Measurements from ENCODE around the gene RABL3. TPM values are rescaled to one million over a fixed set of nuclear protein-coding genes. Genes with fewer than 3 reads are reported as not detected.

Gene RABL3
- total RNA-seq, 1 donor from 2014 or later: 25.0 TPM

GRCh38 chr3:120659834-120660233 lies 82.5 kb downstream of the RABL3 start:
- peaks cover 6% of the 10 kb centered on the region for H3K27me3 Mint-ChIP-seq (ENCODE audit: insufficient read depth, low read depth)
- Histone ChIP-seq H3K9ac (no peak overlapping the region), H3K79me2 (ENCODE audit: low read depth) (no peaks in the 10 kb centered on the region), H2AFZ (replicated peaks) (no peak overlapping the region), H3K4me1 (no peaks in the 10 kb centered on the region), H3K27me3 (no peaks in the 10 kb centered on the region), H3K36me3 (no peaks in the 10 kb centered on the region), H4K20me1 (ENCODE audit: low read depth) (no peaks in the 10 kb centered on the region), H3K4me2 (no peak overlapping the region), H3K4me3 (no peak overlapping the region), H3F3A (ENCODE audit: low read depth) (no peaks in the 10 kb centered on the region), H3K27ac (no peak overlapping the region), H3K9me3 (ENCODE audit: low read depth) (no peaks in the 10 kb centered on the region)
- H3K36me3 Mint-ChIP-seq: no peaks in the 10 kb centered on the region
- no peak overlapping the region for H3K4me3 Mint-ChIP-seq
- no peak for DNase-seq (ENCODE audit: low spot score)
- no peak overlapping the region for H3K27ac Mint-ChIP-seq
- TF ChIP-seq, protein P1, sequence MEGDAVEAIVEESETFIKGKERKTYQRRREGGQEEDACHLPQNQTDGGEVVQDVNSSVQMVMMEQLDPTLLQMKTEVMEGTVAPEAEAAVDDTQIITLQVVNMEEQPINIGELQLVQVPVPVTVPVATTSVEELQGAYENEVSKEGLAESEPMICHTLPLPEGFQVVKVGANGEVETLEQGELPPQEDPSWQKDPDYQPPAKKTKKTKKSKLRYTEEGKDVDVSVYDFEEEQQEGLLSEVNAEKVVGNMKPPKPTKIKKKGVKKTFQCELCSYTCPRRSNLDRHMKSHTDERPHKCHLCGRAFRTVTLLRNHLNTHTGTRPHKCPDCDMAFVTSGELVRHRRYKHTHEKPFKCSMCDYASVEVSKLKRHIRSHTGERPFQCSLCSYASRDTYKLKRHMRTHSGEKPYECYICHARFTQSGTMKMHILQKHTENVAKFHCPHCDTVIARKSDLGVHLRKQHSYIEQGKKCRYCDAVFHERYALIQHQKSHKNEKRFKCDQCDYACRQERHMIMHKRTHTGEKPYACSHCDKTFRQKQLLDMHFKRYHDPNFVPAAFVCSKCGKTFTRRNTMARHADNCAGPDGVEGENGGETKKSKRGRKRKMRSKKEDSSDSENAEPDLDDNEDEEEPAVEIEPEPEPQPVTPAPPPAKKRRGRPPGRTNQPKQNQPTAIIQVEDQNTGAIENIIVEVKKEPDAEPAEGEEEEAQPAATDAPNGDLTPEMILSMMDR (IDR thresholded peaks at IDR 0.05): no peak
- TF ChIP-seq EZH2phosphoT487 (IDR thresholded peaks at IDR 0.05) (no peak), EZH2 (IDR thresholded peaks at IDR 0.05) (no peak)
- peaks cover 3% of the 10 kb centered on the region for H3K4me1 Mint-ChIP-seq
- no peaks in the 10 kb centered on the region for H3K9me3 Mint-ChIP-seq

- Histone ChIP-seq H3K9me3 (ENCODE audit: low read depth) (no peaks in the 10 kb centered on the region), H3K9ac (no peak overlapping the region), H3K27ac (no peak overlapping the region), H4K20me1 (ENCODE audit: low read depth) (no peaks in the 10 kb centered on the region), H3F3A (ENCODE audit: low read depth) (no peaks in the 10 kb centered on the region), H3K4me3 (no peak overlapping the region), H3K4me2 (no peak overlapping the region), H3K36me3 (no peaks in the 10 kb centered on the region), H3K79me2 (ENCODE audit: low read depth) (no peaks in the 10 kb centered on the region), H3K4me1 (no peaks in the 10 kb centered on the region), H3K27me3 (no peaks in the 10 kb centered on the region), H2AFZ (replicated peaks) (no peak overlapping the region)
- H3K36me3 Mint-ChIP-seq: no peaks in the 10 kb centered on the region
- no peak overlapping the region for H3K4me3 Mint-ChIP-seq
- peaks cover 6% of the 10 kb centered on the region for H3K27me3 Mint-ChIP-seq (ENCODE audit: insufficient read depth, low read depth)
- no peak for DNase-seq (ENCODE audit: low spot score)
- TF ChIP-seq, protein P1 (IDR thresholded peaks at IDR 0.05): no peak
- TF ChIP-seq EZH2 (IDR thresholded peaks at IDR 0.05) (no peak), EZH2phosphoT487 (IDR thresholded peaks at IDR 0.05) (no peak)
- H3K27ac Mint-ChIP-seq: no peak overlapping the region
- peaks cover 3% of the 10 kb centered on the region for H3K4me1 Mint-ChIP-seq
- H3K9me3 Mint-ChIP-seq: no peaks in the 10 kb centered on the region
Measured at GRCh38 chr3:120659285-120659684, 83.0 kb downstream of the RABL3 start.

GRCh38 chr3:120652896-120653545 lies 89.3 kb downstream of the RABL3 start:
- H3K4me3 Mint-ChIP-seq: no peak overlapping the region
- no peaks in the 10 kb centered on the region for H3K9me3 Mint-ChIP-seq
- no peak overlapping the region for H2AFZ ChIP-seq (replicated peaks)
- no peaks in the 10 kb centered on the region for H3K36me3 ChIP-seq
- no peak overlapping the region for H3K9ac ChIP-seq
- H3K4me1 ChIP-seq: no peaks in the 10 kb centered on the region
- H3K4me1 Mint-ChIP-seq: peaks cover 3% of the 10 kb centered on the region
- TF ChIP-seq, protein P1 (IDR thresholded peaks at IDR 0.05): no peak
- TF ChIP-seq EZH2phosphoT487 (IDR thresholded peaks at IDR 0.05) (no peak), EZH2 (IDR thresholded peaks at IDR 0.05) (no peak)
- no peaks in the 10 kb centered on the region for H3K79me2 ChIP-seq (ENCODE audit: low read depth)
- no peak overlapping the region for H3K4me3 ChIP-seq
- no peaks in the 10 kb centered on the region for H3F3A ChIP-seq (ENCODE audit: low read depth)
- H3K27ac Mint-ChIP-seq: no peak overlapping the region
- H4K20me1 ChIP-seq (ENCODE audit: low read depth): no peaks in the 10 kb centered on the region
- no peaks in the 10 kb centered on the region for H3K36me3 Mint-ChIP-seq
- no peaks in the 10 kb centered on the region for H3K27me3 Mint-ChIP-seq (ENCODE audit: insufficient read depth, low read depth)
- H3K9me3 ChIP-seq (ENCODE audit: low read depth): no peaks in the 10 kb centered on the region
- no peak overlapping the region for H3K4me2 ChIP-seq
- no peak overlapping the region for H3K27ac ChIP-seq
- no peak for DNase-seq (ENCODE audit: low spot score)
- H3K27me3 ChIP-seq: no peaks in the 10 kb centered on the region

Data from neural progenitor cell (in vitro differentiated cells).